HG02852 (cell line): ENCODE data around the gene FBF1.

Experiments
- ATAC-seq: cut with Tn5 transposase; IDR thresholded peaks from one replicate; pipeline ENCODE4 v1.9.1; 2021; ENCODE audit warnings: mild to moderate bottlenecking, moderate library complexity; ENCODE audit not compliant: unreplicated experiment

FBF1 gene

DNA sequence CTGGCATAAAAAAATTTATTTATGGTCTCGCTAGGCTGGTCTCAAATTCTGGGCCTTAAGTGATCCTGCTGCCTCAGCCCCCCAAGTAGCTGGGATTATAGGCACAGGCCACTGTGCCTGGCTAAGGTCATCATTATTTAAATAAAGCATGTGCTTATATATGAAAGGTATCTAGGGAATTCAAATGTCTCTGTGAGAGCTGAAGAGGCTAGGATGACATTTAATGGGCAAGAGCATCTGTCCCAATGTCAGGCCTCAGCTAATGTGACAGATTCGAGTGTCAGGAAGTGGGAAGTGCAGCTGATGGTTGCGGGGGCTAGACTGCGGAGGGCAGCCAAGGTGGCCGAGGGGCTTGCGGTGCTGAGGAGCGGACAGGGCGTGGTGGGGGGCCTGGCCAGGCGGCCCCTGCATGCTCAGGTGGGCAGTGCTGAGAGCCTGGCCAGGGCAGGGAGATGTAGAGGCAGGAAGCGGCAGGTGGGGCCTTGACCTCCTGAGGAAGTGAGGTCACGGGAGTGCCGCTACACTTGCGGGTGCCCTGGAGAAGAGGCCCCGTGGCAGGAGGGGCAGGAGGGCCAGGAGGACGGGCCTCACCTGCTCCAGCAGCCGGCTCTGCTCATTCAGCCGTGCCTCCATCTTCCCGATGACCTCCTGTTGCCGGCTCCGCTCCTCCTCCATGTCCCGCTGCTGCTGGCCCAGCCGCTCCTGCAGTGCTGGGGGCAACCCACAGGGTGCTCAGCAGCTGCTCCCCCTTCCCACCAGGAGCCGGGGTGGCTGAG, 23.5 kb downstream of the FBF1 start:
- ATAC-seq: no peak

DNA sequence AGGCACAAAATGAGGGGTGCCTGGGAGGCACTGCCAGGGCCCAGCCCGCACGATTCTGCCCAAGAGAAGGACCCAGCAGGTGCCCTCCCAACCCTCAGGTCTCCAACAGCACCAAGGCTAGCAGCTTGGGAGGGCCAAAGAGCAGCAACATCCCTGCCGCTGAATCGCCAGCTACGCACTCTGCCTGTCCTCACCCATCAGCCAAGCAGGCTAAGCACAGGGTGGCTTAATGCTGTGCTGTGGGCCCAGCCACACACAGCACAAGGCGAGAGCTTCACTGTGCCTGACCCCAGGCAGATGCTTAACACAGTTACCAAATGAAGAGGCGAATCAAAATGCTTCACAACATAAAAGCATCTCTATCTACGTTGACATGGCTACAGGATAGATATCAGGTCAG, 25.6 kb downstream of the FBF1 start:
- ATAC-seq: no peak

- ATAC-seq: no peak
These were observed 26.1 kb downstream of the FBF1 start for GRCh38 chr17:75914643-75915267.

DNA sequence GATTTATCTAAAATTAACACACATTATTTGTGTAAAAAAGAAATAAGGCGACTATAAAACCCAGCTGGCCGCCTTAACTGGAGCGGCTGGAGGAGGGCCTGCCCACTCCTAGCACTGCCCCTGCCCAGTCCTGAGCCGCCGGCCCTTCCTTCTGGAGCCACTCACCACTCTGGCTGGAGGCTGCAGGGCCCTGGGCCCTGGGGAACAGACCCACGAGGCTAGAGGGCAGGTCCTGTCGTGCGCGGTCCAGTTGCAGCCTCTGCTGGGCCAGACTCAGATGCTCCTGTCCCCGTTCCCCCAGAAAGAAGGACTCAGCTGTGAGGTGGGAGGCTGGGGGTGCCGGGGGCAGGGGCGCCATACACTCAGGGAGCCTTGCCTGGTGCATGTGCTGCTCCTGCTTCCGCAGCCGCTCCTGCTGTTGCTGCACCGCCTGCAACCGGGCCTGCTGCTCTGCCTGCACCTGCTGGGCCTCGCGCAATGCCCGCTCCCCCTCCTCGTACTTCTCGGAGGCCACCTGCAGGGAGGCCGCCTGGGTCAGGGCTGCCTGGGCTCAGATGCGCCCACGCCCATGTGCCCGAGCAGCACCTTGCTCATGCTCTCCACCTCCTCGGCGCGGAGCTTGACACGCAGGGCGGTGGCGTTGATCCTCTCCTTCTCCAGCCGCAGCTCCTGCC, 27.2 kb downstream of the FBF1 start:
- ATAC-seq: no peak

DNA sequence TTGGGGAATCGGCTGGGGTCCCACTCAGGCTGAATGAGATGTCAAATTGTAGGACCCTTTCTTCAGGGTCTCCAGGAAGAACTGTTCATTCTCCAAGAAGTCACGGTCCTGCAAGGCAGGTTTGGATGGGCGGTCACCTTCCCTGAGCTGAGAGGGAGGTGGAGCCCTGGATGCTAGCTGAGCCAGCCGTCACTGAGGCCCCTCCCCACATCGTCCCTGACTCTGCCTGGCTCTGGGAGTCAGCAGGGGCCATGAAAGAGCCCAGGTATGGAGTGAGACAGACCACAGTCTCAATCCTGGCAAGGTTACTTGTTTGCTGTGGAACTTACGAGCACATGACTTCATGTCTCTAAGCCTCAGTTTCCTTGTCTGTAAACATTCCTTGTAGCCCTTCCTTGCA, 30.1 kb downstream of the FBF1 start:
- no peak for ATAC-seq

- no peak for ATAC-seq
These were observed 31.0 kb downstream of the FBF1 start for GRCh38 chr17:75909812-75910274.

GRCh38 chr17:75909051-75909811, 31.6 kb downstream of the FBF1 start:
- no peak for ATAC-seq

DNA sequence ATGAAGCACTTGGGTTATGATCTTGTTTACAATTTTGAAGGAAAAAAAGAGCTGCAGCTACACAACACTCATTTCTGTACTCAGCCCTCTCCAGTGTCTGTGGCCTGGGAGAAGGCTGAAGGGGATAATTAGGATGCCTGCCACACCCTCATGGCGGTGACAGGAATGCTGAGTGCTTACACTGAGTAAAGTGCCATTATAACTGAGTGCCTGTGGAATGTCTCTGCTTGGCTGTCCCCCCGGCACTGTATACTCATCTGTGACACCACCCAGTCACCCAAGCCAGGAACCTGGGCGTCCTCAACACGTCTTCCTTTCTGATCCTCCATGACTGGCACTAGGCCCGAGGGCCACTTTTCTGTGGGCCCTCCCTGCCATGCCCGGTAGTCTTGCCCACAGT, 32.6 kb downstream of the FBF1 start:
- no peak for ATAC-seq

DNA sequence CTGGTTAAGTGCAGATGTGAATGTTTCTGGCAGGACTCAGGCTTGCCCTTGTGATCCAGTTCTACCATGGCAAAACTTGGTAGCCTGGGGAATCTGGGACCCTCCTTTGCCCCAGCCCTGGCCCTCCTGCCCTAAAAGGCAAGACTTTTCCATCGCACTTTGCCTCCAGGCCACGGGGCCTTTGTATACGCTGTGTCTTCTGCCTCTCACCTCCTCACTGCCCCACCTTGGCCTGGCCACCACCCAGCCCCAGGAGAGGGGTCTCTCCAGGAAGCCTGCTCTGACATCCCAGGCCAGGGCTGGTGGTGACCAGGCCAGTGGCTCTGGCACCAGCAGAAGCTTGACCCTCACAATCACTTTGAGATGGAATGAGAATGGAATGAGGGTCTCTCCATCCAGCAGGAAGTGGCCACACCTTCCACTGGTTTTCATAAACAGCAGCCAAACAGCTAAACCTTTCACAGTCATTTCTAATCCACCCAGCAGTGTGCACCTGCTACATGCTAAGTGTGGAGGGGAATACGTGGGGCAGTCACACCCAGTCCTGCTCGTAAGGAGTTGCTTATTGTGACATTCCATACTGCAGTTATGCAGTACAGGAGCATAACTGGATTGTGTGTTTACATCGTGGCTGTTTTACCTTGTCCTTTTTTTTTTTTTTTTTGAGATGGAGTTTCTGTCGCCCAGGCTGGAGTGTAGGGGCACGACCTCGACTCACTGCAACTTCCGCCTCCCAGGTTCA, 34.5 kb downstream of the FBF1 start:
- ATAC-seq: no peak

DNA sequence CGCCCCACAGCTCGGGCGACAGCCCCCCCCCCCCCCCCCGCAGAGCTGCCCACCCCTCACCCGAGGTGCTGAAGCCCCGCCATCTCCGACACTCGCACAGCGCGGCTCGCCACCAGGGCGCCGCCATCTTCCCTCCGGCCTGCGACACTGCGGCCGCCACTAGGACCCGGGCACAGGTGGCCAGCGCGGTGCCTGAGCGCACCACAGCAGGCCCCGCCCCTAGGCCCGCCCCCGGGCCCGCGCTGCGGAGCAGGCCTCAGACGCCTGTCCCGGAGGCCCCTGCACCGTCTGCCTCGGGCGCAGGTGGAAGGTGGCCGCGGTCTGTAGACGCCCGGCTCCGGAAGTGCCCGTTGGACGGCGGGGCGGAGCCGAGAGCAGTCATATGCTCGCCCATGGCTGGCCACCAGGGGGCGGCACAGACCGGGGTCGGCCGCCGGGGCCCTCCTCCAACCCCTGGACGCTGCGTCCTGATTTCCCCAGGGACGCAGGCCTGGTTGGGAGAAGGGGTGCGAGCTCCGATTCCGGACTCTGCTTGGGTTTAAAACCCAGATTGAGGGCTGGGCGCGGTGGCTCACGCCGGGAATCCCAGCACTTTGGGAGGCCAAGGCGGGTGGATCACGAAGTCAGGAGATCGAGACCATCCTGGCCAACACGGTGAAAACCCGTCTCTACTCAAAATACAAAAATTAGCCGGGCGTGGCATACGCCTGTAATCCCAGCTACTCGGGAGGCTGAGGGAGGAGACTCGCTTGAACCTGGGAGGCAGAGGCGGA, 35.9 kb downstream of the FBF1 start, which contains the start of gene MRPL38:
MRPL38 (minus strand) TSS at position 136 of the 773 bp plus-strand sequence; CDS start at position 127, 9 bp downstream.
- peak; percentile 92 for ATAC-seq

- ATAC-seq: no peak
These were observed 38.4 kb downstream of the FBF1 start for GRCh38 chr17:75902406-75902805.

DNA sequence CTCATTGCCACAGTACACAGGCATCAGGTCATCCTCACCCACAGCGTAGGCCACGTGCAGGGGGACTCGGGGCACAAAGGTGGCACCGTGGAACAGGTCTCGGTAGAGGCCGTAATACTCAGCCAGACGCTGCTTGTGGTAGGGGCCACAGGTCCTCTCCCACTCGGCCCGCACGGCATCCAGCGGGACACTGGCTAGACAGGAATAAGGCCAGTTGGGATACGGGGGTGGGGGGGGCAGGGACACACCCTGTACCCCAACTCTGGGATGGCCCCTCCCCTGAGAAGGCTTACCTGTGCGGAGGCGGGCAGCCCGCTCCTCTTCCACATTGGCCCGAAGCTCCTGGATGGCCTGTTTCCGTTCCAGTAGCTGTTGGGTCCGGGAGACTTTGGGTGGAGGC, 39.1 kb downstream of the FBF1 start:
- no peak for ATAC-seq

DNA sequence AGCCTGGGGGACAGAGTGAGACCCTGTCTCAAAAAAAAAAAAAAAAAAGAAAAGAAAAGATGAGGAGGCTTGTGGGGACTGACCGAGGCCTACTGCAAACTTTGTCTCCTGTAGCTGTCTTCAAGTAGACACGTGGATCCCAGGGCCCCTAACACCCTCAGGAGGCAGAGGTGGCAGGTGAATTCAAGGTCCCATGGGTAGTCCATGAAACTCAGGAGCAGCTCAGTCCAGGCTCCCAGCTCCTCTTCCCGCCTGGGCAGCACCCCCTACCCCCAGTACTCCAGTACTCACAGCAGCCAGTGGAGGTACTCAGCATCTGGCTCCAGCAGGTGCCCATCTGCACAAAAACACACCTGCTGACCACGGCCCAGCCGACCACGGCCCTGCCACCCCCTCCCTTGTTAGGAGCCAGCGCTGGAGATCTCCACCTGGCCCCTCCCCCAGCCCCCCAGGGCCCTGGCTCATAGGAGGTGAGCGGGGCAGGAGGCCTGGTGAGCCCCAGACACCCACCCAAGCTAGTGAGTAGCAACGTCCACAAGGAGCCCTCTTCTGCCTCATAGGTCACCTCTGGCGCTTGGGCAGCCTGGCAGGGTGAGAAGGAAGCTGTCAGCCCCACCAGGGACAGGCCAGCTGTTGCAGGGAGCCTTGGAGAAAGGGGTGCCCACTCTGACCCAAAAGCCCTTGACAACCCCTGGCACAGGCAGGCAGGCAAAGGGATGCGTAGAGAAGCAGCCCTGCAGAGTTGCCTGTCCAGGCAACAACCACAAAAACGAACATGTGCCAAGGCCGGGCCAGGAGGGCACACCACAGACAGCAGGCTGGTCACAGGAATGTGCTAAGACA, 39.9 kb downstream of the FBF1 start:
- ATAC-seq: no peak

DNA sequence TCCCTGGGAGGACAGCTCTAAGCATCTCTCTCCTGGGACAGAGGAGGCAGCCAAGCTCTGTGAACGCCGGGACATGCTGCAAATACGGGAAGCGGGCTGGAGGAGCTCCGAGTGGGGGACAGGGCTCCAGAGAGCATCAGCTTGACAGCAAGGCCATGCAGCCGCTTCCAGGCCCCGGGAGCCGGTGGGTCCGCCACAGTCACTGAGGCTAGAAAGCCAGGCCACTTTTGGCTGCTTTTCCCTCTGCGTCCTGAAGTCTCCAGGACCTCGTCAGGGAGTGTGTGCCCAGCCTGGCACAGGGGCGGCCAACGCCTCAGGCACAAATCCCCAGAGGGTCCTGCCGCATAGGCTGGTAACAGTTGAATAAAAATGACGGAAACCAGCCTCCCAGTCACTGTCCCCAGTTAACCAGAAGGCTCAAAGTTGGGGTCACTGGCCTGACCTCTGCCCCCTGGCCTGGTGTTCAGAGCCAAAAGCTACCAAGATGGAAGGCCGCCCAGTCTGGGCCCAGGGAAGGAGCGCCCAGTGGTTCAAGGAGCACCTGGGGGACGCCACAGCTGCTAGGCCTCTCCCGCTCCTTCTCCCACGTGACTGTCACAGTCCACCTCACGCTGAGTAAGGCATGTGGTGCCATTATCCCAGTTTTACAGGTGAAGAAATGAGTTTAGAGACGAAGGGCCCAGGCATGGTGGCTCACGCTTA, 40.9 kb downstream of the FBF1 start:
- no peak for ATAC-seq

- ATAC-seq: no peak
These were observed 41.5 kb downstream of the FBF1 start for GRCh38 chr17:75899353-75899752.

GRCh38 chr17:75898791-75899190, 42.1 kb downstream of the FBF1 start:
- no peak for ATAC-seq

DNA sequence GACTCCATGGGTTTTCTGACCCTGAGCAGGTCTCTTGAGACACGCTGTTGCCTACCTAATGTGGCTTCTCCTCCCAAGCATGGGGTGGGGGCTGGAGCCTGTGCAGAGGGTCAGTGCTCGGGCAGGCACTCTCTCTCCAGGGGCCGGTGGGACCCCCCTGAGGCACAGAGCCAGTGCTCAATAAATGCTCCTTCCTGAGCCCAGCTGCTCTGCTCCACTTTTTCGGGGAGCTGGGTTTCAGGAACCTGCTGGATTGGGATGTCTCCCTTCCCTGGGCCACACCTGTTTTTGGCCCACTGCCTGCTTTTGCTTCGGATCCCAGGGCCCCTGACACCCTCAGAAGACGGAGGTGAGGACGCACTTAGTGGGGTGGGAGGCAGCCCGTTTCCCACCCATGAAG, 42.8 kb downstream of the FBF1 start:
- ATAC-seq: no peak
